Coronary artery (tissue), 2 donors: ENCODE data around the gene CRYBA2.

Experiments
- DNase-seq: peaks from one replicate; pipeline ENCODE4 v3.0.0-alpha.2; 2017; ENCODE audit warnings: low spot score
- H3K27ac ChIP-seq, 2 donors: fragments of 200-600 bp; sonication (generic); one replicate each; pipeline ENCODE4 v1.5.1; 2016 to 2019
- H3K4me3 ChIP-seq: fragments of 200-600 bp; sonication (generic); 2 replicates; pipeline ENCODE4 v1.5.1; 2016; ENCODE audit warnings: mild to moderate bottlenecking, moderate library complexity
- TF ChIP-seq, protein P1 (sequence below): fragments of 200-600 bp; sonication (generic); IDR thresholded peaks from one replicate; pipeline ENCODE4 v1.5.1; 2019; ENCODE audit warnings: antibody characterized with exemption

The CRYBA2 gene

DNA sequence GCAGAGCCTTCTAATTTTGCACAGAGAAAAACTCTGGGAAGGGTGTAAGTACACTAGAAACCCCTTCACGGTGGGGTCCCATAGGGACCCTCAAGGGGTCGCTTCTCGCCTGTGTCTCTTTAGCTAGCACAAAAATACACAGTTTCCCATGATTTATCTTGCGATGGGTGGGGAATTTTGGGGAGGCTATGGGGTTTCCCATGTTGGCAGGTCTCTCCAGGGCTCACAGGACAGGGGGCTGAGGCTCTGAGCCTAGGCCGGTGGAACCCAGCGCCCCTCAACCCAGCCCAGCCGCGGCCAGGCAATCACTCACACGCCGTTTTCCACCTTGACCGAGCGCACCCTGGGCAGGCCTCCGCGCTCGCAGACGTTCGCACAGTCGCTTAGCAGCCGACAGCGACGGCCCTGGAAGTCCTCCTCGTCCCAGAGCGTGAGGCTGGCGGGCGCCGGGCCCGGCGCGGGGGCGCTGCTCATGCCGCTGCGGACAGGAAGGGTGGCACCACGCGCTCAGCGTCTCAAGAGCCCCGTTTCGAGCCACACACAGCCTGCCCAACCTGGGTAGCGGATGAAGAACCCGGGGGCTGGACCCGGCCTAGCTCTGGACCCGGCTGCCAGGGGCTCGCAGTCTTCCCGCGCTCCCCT is 398 bp downstream of the CRYBA2 start:
- H3K27ac ChIP-seq, result no peak overlapping the region
- H3K4me3 ChIP-seq, result peak overlapping the region; percentile 68
- no peak for DNase-seq
- TF ChIP-seq, protein P1, sequence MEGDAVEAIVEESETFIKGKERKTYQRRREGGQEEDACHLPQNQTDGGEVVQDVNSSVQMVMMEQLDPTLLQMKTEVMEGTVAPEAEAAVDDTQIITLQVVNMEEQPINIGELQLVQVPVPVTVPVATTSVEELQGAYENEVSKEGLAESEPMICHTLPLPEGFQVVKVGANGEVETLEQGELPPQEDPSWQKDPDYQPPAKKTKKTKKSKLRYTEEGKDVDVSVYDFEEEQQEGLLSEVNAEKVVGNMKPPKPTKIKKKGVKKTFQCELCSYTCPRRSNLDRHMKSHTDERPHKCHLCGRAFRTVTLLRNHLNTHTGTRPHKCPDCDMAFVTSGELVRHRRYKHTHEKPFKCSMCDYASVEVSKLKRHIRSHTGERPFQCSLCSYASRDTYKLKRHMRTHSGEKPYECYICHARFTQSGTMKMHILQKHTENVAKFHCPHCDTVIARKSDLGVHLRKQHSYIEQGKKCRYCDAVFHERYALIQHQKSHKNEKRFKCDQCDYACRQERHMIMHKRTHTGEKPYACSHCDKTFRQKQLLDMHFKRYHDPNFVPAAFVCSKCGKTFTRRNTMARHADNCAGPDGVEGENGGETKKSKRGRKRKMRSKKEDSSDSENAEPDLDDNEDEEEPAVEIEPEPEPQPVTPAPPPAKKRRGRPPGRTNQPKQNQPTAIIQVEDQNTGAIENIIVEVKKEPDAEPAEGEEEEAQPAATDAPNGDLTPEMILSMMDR, result no peak

DNA sequence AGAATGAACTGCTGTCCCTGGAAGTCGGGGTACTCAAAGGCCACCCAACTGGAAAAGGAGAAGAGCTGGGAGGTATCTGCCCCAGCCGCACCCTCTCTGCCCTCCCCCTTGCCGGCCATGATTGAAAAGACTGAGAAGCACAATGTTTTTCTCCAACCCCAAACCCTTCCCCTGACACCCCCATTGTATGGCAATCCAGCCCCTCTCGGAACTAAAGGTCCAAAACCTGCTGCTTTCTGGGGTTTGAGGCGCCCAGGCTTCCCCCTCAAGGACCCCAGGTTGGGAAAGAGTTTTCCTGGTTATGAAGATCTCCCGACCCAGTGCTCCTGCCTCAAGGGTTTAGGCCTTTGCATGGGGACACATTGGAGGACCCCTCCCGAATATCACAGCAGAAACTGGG is 1.0 kb downstream of the CRYBA2 start:
- no peak overlapping the region for H3K4me3 ChIP-seq
- no peak for DNase-seq
- no peak overlapping the region for H3K27ac ChIP-seq
- TF ChIP-seq, protein P1, result no peak

DNA sequence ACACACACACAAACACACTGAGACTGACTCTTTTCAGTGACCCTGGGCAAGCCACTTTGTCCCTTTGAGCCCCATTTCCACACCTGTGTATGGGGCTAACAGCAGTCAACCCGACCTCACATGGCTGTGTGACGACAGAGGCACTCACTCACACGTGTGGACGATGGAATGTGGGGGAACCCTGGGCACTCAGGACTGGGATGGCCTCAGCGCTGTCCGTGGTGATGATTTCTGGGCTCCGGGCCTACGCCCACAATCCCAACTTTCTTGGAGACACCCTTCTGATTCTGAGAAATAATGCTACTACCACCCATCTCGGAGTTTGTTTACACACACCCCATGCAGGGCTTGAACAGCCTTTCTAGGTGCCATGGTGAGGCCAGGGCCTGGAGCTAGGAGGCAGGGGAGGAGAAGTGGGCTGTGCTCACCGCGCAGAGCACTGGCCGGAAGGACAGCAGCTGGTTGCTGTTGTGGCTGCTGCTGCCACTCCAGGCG is 1.5 kb downstream of the CRYBA2 start:
- H3K4me3 ChIP-seq, result no peak overlapping the region
- no peak for DNase-seq

DNA sequence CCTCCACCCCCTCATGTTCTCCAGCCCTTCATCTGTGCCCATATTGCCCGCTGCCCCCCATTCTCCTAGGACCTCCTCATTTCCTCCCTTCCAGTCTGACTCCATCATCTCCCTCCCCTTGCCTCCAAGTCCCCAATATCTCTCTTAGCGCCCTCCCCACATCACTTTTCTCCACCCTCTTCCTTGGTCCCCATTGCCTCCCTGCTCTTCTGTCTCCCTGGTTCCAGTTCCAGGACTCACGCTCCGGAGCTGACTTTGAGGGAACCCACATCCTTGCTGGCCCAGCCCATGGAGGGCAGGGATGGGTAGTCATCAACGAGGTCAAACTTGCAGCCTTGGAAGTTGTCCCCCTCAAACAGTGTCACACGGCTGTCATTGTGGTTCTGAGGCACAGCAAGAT is 2.6 kb downstream of the CRYBA2 start:
- TF ChIP-seq, protein P1, result no peak
- H3K4me3 ChIP-seq, result no peak overlapping the region
- DNase-seq, result no peak
- no peak overlapping the region for H3K27ac ChIP-seq

More for the DNA sequence above, 1.5 kb downstream of the CRYBA2 start:
- H3K27ac ChIP-seq, result no peak overlapping the region
- TF ChIP-seq, protein P1, result no peak

DNA sequence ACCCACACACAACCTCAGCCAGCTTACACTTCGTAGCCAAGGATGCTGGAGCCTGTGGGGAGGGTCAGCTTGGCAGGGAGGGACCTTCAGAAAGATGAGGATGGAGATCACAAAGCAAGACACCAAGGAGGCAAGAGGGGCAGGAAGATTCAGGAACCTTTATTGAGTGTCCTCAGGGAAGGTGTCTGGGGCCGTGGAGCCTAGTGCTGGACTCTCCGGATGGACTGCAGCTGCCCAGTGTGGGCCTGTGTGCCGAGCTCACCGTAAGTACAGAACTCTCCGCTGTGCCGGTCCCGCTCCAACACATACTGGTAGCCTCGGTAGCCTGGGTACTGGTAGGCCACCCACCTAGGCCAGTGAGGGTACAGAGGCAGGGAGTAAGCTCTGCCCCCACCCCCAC is 3.2 kb downstream of the CRYBA2 start:
- Histone ChIP-seq H3K4me3 (no peak overlapping the region), H3K27ac (no peak overlapping the region)
- DNase-seq, result no peak
- TF ChIP-seq, protein P1, result no peak

DNA sequence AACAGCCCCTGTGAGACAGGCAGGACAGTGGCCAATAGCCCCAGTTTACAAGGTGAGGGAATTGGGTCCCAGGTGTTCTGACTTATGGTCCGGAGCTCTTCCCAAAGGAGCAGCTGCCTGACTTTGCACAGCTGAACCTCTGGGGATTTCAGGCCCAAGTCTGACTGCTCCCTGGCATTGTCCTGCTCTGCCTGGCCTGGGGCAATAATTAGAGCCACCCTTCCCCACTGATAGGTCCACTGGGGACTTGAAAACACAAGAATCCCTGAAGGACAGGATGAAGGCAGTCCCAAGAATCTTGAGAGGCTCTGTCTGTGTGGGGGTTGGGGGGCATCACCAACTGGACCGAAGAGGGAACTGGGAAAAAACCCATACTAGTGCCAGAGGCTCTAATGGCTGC is 4.6 kb downstream of the CRYBA2 start:
- DNase-seq, result no peak
- H3K27ac ChIP-seq, result no peak overlapping the region
- TF ChIP-seq, protein P1, result no peak
- H3K4me3 ChIP-seq, result no peak overlapping the region

DNA sequence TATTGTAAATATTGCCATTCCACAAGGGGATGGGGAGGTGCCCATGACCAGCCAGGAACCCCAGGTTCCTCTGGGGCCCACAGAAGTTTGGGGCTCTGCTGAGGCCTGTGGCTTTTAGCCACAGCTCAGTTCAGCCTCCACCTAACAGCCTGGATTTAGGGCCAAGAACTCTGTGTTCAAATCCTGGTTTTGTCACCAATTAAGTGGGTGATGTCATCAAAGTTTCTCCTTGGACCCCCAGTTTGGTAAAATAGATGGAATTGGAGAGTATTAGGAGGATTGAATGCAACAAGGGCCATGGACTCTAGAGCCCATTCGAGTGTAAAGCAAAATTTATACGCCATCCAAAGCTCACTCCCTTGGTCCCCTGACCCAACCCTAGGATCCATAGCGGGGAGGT is 5.1 kb downstream of the CRYBA2 start:
- no peak for DNase-seq
- Histone ChIP-seq H3K27ac (no peak overlapping the region), H3K4me3 (no peak overlapping the region)
- TF ChIP-seq, protein P1, result no peak
